ENCODE measurements around the gene C1orf198.

GRCh38 chr1:230809256-230809990 lies 58.9 kb downstream of the C1orf198 start:
- TF ChIP-seq POLR2AphosphoS5 (IDR thresholded peaks at IDR 0.05; ENCODE audit: low read depth, low read length) (no peak), ATF3 (IDR thresholded peaks at IDR 0.05) (no peak), CTCF (IDR thresholded peaks at IDR 0.05 in 2 of 3, conservative IDR thresholded peaks at IDR 0.05 in 1 of 3; ENCODE audit: borderline replicate concordance in 1 of 3, insufficient read depth in 1 of 3, low read depth in 2 of 3, low read length in 2 of 3) (no peak), EZH2 (IDR thresholded peaks at IDR 0.05) (no peak), POLR2A (IDR thresholded peaks at IDR 0.05; ENCODE audit: borderline replicate concordance, extremely low read depth, insufficient read depth, insufficient read length) (no peak), JUND (IDR thresholded peaks at IDR 0.05) (no peak), ZNF274 (IDR thresholded peaks at IDR 0.05; ENCODE audit: low read depth, low read length) (no peak), ZBTB33 (IDR thresholded peaks at IDR 0.05; ENCODE audit: extremely low read depth, insufficient replicate concordance, low read length) (no peak), MAX (IDR thresholded peaks at IDR 0.05) (no peak)

Measured in HCT116 (cell line).